HepG2 (cell line): ENCODE results near the gene CCNB1IP1. TPM values are rescaled to one million over a fixed set of nuclear protein-coding genes. Genes with fewer than 3 reads are reported as not detected.

ENCODE experiments used
- ATAD3A ChIP-seq: sonication (generic); formaldehyde crosslinking; IDR thresholded peaks from 2 replicates; pipeline ENCODE4 v1.4.0; 2020; ENCODE audit warnings: missing genetic modification reagents
- CBX1 ChIP-seq: IDR thresholded peaks from one replicate; pipeline ENCODE4 v1.6.1; 2016; ENCODE audit warnings: antibody characterized with exemption, low read depth
- CENPX ChIP-seq: sonication (generic); formaldehyde crosslinking; IDR thresholded peaks from 2 replicates; pipeline ENCODE4 v1.9.0; 2021; ENCODE audit warnings: mild to moderate bottlenecking, missing genetic modification reagents, moderate library complexity
- DNMT3B ChIP-seq: conservative IDR thresholded peaks from 2 replicates; pipeline ENCODE4 v1.6.1; 2016; ENCODE audit warnings: missing biosample characterization, control low read depth
- FOSL2 ChIP-seq: sonication (generic); formaldehyde crosslinking; IDR thresholded peaks from 2 replicates; pipeline ENCODE4 v1.4.0; 2020; ENCODE audit warnings: missing genetic modification reagents
- HNRNPLL ChIP-seq: fragments of 200-400 bp; formaldehyde crosslinking; IDR thresholded peaks from 2 replicates; pipeline ENCODE4 v1.6.1; 2017; ENCODE audit warnings: mild to moderate bottlenecking, low read depth, low read length; ENCODE audit not compliant: poor library complexity, severe bottlenecking
- MIXL1 ChIP-seq: IDR thresholded peaks from 2 replicates; pipeline ENCODE4 v1.6.1; 2016
- NR1H2 ChIP-seq: sonication (generic); formaldehyde crosslinking; IDR thresholded peaks from 2 replicates; pipeline ENCODE4 v1.8.1; 2022; ENCODE audit warnings: low read depth, missing genetic modification reagents, borderline replicate concordance
- SNRNP70 ChIP-seq: fragments of 200-400 bp; formaldehyde crosslinking; IDR thresholded peaks from 2 replicates; pipeline ENCODE4 v1.6.1; 2017; ENCODE audit warnings: mild to moderate bottlenecking, low read depth, low read length, moderate library complexity
- SRSF4 ChIP-seq: fragments of 200-400 bp; formaldehyde crosslinking; IDR thresholded peaks from one replicate; pipeline ENCODE4 v1.6.1; 2018; ENCODE audit warnings: mild to moderate bottlenecking, low read depth, low read length, moderate library complexity; ENCODE audit not compliant: poor library complexity, severe bottlenecking
- STAG1 ChIP-seq: sonication (generic); formaldehyde crosslinking; IDR thresholded peaks from 2 replicates; pipeline ENCODE4 v1.4.0; 2020; ENCODE audit warnings: missing genetic modification reagents
- ZNF260 ChIP-seq: sonication (generic); formaldehyde crosslinking; IDR thresholded peaks from 2 replicates; pipeline ENCODE4 v1.4.0; 2020; ENCODE audit warnings: missing genetic modification reagents, low read depth, mild to moderate bottlenecking, borderline replicate concordance
- ZNF331 ChIP-seq: sonication (generic); formaldehyde crosslinking; IDR thresholded peaks from 2 replicates; pipeline ENCODE4 v1.4.0; 2020; ENCODE audit warnings: missing genetic modification reagents
- ZNF350 ChIP-seq: sonication (generic); formaldehyde crosslinking; IDR thresholded peaks from 2 replicates; pipeline ENCODE4 v1.4.0; 2020; ENCODE audit warnings: mild to moderate bottlenecking, low read depth, missing genetic modification reagents, borderline replicate concordance
- ZNF552 ChIP-seq: sonication (generic); formaldehyde crosslinking; IDR thresholded peaks from 2 replicates; pipeline ENCODE4 v1.9.0; 2022; ENCODE audit warnings: missing genetic modification reagents, mild to moderate bottlenecking, borderline replicate concordance
- polyA plus RNA-seq, 8 experiments: library from polyadenylated mRNA; depleted of rRNA in 3 of 8; stranded (reverse) in 7 of 8; unstranded in 1 of 8; fragments of >200 nt; fragmentation: Illumina TruSeq in 4 of 8; extraction: Trizol in 4 of 8; gene quantifications; 2 replicates each; pipeline versions ENCODE4 v1.2.1 to v1.2.3, GENCODE V29; 2011 to 2016; ENCODE audit warnings: low read depth in 4 of 8, missing spikeins in 1 of 8, mixed read lengths in 1 of 8; ENCODE audit not compliant: insufficient read depth in 1 of 8
- total RNA-seq, 5 experiments: library from RNA; depleted of rRNA; stranded (reverse); fragments of >200 nt; fragmentation: Illumina TruSeq; extraction: Trizol; gene quantifications; 2 replicates each; pipeline ENCODE4 v1.2.3, GENCODE V29; 2016; ENCODE audit warnings: low read depth in 1 of 5
- TF ChIP-seq, protein P1 (sequence below): sonication (generic); formaldehyde crosslinking; IDR thresholded peaks from 2 replicates; pipeline ENCODE4 v1.4.0; 2020; ENCODE audit warnings: mild to moderate bottlenecking, low read depth, missing genetic modification reagents
- TF ChIP-seq, protein P2 (sequence below): IDR thresholded peaks from 2 replicates; pipeline ENCODE4 v1.6.1; 2016
- TF ChIP-seq, protein P3 (sequence below), 2 experiments: sonication (generic) in 1 of 2; formaldehyde crosslinking in 1 of 2; IDR thresholded peaks; 2 replicates each; pipeline versions ENCODE4 v1.4.0 to v1.6.1; 2016 to 2020; ENCODE audit warnings: borderline replicate concordance in 1 of 2, low read depth in 1 of 2, mild to moderate bottlenecking in 1 of 2, missing genetic modification reagents in 1 of 2
- TF ChIP-seq, protein P4 (sequence below): sonication (generic); formaldehyde crosslinking; IDR thresholded peaks from 2 replicates; pipeline ENCODE4 v1.5.1; 2020; ENCODE audit warnings: missing genetic modification reagents, mild to moderate bottlenecking, borderline replicate concordance

CCNB1IP1 gene
- total and polyA plus RNA-seq, 2 of the 13 experiments (the other 11 are each of a cell fraction or from before 2014, with no cell fraction given), result 98.3 to 125 TPM

DNA sequence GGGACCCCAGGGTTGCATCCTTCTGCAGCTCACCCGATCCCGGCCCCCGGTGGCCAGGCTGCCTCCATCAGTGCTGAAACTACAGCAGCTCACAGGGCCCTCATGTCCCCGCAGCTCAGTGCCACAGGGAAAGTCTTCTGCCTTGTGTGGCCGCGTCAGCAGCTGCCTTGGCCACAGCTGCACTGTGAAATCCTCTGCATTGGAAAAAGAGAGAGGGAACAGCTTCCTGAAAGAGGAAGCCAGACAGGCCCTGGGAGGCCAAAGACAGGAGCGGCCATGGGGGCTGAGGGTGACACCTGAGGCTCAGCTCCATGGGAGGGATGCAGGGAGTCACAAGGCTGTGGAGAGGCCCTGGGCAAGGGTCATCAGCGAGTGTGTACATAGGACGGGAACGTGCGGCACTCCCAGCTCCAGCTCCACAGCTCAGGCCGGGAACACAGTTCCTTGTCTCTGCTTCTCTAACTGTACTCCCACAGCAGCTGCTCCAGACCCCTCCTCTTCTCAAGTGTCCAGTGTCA is 43.1 kb upstream of the CCNB1IP1 start (continued):
- TF ChIP-seq, protein P1, sequence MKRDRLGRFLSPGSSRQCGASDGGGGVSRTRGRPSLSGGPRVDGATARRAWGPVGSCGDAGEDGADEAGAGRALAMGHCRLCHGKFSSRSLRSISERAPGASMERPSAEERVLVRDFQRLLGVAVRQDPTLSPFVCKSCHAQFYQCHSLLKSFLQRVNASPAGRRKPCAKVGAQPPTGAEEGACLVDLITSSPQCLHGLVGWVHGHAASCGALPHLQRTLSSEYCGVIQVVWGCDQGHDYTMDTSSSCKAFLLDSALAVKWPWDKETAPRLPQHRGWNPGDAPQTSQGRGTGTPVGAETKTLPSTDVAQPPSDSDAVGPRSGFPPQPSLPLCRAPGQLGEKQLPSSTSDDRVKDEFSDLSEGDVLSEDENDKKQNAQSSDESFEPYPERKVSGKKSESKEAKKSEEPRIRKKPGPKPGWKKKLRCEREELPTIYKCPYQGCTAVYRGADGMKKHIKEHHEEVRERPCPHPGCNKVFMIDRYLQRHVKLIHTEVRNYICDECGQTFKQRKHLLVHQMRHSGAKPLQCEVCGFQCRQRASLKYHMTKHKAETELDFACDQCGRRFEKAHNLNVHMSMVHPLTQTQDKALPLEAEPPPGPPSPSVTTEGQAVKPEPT, result no peak
- TF ChIP-seq ZNF331 (CRISPR knock-in tag) (peak; percentile 72), ZNF350 (CRISPR knock-in tag) (peak; percentile 70), HNRNPLL (no peak), CBX1 (peak; percentile 73), STAG1 (CRISPR knock-in tag) (0 out of 2 replicates have a peak, but pooled peaks have one; percentile 20), FOSL2 (peak; percentile 30; the same call in 1 of the 2 replicates), ZNF260 (no peak), NR1H2 (CRISPR knock-in tag) (no peak), ZNF552 (CRISPR knock-in tag) (no peak), CENPX (CRISPR knock-in tag) (no peak), SRSF4 (no peak), MIXL1 (CRISPR knock-in tag) (peak; percentile 78), ATAD3A (no peak), SNRNP70 (no peak), DNMT3B (CRISPR knock-in tag) (no peak)
- TF ChIP-seq, protein P2, sequence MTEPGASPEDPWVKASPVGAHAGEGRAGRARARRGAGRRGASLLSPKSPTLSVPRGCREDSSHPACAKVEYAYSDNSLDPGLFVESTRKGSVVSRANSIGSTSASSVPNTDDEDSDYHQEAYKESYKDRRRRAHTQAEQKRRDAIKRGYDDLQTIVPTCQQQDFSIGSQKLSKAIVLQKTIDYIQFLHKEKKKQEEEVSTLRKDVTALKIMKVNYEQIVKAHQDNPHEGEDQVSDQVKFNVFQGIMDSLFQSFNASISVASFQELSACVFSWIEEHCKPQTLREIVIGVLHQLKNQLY (CRISPR knock-in tag), result peak; percentile 68; the same call in 1 of the 2 replicates
- TF ChIP-seq, protein P3, sequence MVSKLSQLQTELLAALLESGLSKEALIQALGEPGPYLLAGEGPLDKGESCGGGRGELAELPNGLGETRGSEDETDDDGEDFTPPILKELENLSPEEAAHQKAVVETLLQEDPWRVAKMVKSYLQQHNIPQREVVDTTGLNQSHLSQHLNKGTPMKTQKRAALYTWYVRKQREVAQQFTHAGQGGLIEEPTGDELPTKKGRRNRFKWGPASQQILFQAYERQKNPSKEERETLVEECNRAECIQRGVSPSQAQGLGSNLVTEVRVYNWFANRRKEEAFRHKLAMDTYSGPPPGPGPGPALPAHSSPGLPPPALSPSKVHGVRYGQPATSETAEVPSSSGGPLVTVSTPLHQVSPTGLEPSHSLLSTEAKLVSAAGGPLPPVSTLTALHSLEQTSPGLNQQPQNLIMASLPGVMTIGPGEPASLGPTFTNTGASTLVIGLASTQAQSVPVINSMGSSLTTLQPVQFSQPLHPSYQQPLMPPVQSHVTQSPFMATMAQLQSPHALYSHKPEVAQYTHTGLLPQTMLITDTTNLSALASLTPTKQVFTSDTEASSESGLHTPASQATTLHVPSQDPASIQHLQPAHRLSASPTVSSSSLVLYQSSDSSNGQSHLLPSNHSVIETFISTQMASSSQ (IDR thresholded peaks at IDR 0.05; ENCODE audit: low read depth), result no peak
- TF ChIP-seq, protein P3 (CRISPR knock-in tag; IDR thresholded peaks at IDR 0.05; ENCODE audit: borderline replicate concordance), result no peak
- TF ChIP-seq, protein P4, sequence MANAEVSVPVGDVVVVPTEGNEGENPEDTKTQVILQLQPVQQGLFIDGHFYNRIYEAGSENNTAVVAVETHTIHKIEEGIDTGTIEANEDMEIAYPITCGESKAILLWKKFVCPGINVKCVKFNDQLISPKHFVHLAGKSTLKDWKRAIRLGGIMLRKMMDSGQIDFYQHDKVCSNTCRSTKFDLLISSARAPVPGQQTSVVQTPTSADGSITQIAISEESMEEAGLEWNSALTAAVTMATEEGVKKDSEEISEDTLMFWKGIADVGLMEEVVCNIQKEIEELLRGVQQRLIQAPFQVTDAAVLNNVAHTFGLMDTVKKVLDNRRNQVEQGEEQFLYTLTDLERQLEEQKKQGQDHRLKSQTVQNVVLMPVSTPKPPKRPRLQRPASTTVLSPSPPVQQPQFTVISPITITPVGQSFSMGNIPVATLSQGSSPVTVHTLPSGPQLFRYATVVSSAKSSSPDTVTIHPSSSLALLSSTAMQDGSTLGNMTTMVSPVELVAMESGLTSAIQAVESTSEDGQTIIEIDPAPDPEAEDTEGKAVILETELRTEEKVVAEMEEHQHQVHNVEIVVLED (CRISPR knock-in tag), result peak; percentile 48; the same call in 1 of the 2 replicates
